NT2/D1 (cell line): ENCODE measurements around the gene ZBTB46.

Experiments used
- SUZ12 ChIP-seq: IDR thresholded peaks from 2 replicates; pipeline ENCODE4 v1.6.1; 2011; ENCODE audit not compliant: insufficient read length, insufficient read depth; ENCODE audit errors: extremely low read depth
- YY1 ChIP-seq: IDR thresholded peaks from 2 replicates; pipeline ENCODE4 v1.6.1; 2011; ENCODE audit not compliant: insufficient read length, insufficient read depth
- ZNF274 ChIP-seq: IDR thresholded peaks from 2 replicates; pipeline ENCODE4 v1.6.1; 2011; ENCODE audit warnings: mild to moderate bottlenecking, low read depth, low read length

DNA sequence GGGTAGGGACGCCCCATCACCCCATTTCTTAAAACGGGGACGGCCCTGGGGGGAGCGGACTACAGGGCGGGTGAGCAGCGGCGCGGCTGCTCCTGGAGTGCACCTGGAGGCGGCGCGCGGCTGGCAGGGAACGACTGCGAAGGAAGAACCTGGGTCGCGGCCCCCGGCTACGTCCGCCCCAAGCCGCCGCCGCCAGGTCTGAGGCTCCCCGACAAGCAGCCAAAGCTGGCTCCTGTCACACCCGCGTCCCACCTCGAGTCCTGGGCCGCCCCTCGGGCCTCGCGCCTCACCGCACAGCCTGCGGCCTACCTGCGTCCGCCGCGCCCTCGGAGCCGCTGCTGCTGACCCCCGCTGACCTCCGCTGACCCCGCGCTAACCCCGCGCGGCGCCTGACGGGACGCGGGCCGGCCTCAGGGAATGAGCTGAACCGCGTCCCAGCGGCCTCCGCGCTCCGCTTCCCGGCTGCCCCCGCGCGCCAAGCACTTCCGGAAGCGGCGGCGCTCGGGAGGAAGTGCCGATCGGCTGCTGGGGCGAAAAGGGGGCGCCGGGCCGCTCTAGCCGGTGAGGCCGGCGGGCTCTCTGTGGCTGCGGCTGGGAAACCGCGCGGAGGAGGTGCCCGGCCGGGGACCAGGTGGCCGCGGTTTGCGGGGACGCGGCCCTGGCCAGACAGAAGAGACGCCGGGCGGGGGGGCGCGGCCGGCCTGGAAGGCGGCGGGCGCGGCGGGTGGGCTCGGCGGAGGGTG is 123.3 kb downstream of the ZBTB46 start, which contains the start of the genes ARFRP1 and ZGPAT:
- TF ChIP-seq ZNF274: no peak
- no peak for TF ChIP-seq SUZ12
- no peak for TF ChIP-seq YY1
